HK-2 (cell line): ENCODE data around the gene EFNA2.
A peak's percentile ranks its signal among the peaks of the same experiment; 100 is the strongest.
"Not testable (repeated sequence)": the region's sequence is repeated elsewhere in the genome, so short reads cannot be mapped to it uniquely, and the experiment has no call there.

Experiments used
- DNase-seq: peaks from one replicate; pipeline ENCODE4 v3.0.0-alpha.2; 2018; ENCODE audit not compliant: unreplicated experiment

Gene EFNA2

DNA sequence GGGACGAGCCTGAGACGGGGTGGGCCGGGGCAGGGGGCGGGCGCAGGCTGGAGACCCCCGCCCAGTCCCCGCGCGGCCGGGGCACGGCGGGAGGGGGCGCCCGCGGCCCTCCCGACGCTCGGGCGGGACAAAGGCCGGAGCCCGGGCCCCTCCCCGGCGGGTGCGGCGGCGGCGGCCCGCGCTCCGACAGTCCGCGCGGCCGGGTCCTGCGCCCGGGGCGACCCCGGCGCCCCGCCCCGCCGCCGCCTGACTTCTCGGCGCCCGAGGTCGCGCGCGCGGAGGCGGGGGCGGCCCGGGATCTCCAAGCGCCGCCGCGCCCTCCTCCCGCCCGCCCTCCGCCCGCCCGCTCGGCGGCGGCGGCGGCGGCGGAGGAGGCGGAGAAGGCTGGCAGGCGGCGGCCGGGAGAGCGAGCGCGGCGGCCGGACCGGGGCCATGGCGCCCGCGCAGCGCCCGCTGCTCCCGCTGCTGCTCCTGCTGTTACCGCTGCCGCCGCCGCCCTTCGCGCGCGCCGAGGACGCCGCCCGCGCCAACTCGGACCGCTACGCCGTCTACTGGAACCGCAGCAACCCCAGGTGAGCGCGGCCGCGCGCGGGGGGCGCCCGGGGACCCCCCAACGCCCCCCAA, at the start of gene EFNA2:
Gene EFNA2, plus strand, starts transcription at position 137 of the 624 bp plus-strand sequence. Its CDS starts 296 bp downstream, at position 433.
- no peak for DNase-seq

DNA sequence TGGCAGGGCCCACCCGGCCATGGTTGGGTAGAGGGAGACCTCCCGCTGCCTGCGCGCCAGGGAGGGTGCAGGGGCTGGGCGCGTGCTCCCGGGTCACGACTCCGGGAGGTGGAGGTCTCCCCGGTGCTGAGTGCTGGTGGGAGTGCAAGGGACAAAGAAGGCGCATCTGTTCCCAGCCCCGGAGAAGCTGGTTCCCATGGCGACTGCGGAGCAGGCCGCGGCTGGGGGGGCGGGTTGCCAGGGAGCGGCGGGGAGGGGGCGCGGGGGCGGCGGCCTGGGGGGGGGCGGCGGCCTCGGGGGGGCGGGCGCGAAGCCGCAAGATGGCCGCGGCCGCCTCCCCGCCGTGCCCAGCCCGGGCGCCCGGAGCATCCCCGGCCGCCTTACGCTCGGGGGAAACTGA, 49.1 kb upstream of the EFNA2 start:
- DNase-seq = no peak

GRCh38 chr19:1237027-1237659, 48.5 kb upstream of the EFNA2 start:
- no peak for DNase-seq

GRCh38 chr19:1237754-1238368, 47.8 kb upstream of the EFNA2 start, which contains the start of gene CBARP:
TSS of gene CBARP (minus strand) at chr19:1238005. CDS start at chr19:1236100, 1,905 bp downstream.
- peak; percentile 47 for DNase-seq

DNA sequence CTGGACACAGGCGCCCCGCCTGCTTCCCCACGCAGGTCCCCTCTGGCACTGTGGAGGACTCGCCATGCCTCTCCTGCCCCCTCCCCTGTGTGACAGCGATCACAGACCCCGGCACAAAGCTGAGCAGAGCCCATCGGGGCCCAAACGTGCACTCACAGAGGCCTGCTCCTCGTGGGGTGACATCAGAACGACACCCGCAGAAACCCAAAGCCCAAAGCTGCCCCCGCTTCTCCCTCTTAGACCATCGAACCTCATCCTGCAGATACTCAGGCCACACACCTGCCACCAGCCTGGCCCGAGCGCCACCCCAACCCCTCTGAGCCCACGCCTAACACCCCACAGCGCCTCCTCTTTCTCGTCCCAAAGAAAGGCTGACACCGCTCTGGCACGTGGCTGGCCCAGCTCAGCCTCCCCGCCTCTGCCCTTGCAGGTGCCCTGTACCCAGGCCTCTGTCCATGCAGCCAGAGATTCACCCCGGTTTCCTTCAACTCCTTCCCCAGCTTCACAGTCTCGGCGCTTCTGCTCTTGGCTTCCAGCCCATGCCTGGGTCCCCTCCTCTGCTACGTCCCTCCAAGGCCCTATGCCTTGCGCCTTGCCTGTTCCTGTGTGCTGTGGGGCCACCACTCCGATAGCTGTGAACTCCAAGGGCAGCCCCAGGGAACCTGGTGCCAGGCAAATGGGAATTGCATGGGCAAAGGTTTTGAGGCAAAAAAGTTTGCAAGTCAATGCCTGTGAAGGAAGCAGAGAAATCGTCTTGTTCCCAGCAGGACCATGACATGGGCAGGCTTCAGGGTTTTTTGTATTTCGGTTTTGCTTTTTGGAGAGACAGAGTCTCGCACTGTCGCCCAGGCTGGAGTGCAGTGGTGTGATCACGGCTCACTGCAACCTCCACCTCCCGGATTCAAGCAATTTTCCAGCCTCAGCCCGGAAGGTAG, 47.0 kb upstream of the EFNA2 start:
- DNase-seq = no peak

GRCh38 chr19:1239420-1239795, 46.3 kb upstream of the EFNA2 start:
- no peak for DNase-seq

- peak; percentile 82 for DNase-seq
These were observed 45.6 kb upstream of the EFNA2 start for GRCh38 chr19:1239796-1240737.

DNA sequence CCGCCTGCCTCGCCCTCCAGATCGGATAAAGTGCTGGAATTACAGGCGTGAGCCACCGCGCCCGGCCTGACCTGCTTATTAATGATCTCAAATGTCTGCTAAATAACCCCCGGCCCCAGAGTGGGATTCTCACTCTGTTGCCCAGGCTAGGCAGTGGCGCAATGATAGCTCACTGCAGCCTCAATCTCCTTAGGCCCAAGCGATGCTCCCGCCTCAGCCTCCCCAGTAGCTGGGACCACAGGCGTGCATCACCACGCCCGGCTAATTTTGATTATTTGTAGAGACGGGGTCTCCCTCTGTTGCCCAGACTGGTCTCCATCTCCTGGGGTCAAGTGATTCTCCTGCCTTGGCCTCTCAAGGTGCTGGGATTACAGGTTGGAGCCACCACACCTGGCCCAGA, 44.7 kb upstream of the EFNA2 start:
- DNase-seq = no peak

DNA sequence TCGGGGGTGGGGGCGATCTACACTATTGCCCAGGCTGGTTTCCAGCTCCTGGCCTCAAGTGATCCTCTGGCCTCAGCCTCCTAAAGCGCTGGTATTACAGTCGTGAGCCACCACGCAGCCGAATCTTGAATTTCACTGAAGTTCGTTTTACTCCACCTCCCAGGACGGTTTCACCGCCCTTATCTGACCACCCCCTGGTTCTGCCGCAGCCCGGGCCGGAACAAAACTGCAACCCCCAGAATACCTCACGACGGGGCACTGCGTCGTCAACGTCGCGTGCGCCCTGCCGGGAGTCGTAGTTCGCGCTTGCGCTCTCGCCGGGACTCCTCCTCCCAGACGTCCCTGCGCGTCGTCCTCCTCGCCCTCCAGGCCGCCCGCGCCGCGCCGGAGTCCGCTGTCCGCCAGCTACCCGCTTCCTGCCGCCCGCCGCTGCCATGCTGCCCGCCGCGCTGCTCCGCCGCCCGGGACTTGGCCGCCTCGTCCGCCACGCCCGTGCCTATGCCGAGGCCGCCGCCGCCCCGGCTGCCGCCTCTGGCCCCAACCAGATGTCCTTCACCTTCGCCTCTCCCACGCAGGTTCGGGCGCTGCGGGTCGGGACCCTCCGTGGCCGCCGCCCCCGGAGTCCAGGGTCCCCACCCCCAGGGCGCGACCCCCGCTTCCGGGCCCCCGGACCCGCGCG, 44.1 kb upstream of the EFNA2 start, which contains the start of gene ATP5F1D:
Gene ATP5F1D, plus strand, starts transcription at position 335 of the 679 bp plus-strand sequence. Its CDS starts 100 bp downstream, at position 435.
- peak; percentile 93 for DNase-seq

GRCh38 chr19:1243768-1244692, 41.6 kb upstream of the EFNA2 start:
- peak; percentile 77 for DNase-seq

DNA sequence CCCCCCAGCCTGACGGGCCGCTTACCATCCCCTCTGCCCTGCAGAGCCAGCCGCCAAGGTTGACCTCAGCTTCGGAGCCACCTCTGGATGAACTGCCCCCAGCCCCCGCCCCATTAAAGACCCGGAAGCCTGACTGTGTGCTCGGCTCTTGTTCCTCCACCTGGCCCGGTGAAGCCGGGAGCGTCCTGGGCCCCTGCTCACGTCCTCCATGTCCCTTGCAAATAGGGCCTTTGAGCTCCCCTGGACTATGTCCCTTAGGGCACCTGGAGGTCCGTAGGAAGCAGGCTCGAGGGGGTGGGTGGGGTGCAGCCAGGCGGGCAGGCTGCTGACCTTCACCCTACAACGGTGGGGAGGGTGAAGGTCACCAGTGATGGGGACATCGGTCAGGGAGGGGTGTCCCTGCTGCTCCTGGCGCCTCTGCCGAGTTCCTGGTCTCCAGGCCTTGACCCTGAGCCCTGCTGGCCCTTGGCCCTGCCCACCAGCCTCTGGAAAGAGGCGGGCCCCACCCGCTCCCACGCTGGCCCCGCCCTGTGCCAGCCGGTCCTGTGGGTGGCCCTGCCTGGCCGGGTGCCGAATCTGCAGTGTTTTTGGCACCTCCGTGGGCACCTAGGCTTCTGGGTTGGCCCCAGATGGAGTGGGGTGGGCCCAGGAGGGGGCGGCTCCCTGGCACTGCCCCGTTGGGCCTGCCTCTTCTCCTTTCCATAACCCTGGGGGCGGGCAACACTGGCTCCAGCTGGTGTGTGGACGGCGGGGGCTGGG, 40.8 kb upstream of the EFNA2 start:
- DNase-seq = no peak

- DNase-seq = no peak
These were observed 40.0 kb upstream of the EFNA2 start for GRCh38 chr19:1245494-1246264.

DNA sequence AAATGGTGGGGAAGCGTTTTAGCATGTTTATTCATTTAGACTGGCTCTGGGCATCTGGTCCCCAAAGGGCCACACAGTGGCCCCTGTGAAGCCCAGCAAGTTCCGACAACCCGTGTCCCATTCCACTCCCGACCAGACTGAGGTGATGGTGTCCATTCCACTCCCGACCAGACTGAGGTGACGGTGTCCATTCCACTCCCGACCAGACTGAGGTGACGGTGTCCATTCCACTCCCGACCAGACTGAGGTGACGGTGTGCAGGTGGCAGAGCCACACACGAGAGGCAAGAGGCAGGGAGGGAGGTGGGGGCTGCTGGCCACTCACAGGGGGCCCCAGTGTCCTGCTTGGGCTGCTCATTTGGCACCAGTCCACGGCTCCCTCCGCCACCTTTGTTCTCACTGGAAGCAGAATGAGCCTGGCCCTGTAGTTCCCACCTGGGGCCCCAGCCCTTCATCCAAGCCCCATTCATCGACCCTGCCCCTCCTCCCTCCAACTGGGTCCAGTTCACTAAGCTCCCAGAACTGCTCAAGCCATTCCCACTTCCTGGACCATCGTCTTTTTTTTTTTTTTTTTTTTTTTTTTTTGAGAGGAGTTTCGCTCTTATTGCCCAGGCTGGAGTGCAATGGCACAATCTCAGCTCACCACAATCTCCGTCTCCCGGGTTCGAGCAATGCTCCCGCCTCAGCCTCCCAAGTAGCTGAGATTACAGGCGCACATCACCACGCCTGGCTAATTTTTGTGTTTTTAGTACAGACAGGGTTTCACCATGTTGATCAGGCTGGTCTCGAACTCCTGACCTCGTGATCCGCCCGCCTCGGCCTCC, 39.2 kb upstream of the EFNA2 start:
- DNase-seq = not testable (repeated sequence)

DNA sequence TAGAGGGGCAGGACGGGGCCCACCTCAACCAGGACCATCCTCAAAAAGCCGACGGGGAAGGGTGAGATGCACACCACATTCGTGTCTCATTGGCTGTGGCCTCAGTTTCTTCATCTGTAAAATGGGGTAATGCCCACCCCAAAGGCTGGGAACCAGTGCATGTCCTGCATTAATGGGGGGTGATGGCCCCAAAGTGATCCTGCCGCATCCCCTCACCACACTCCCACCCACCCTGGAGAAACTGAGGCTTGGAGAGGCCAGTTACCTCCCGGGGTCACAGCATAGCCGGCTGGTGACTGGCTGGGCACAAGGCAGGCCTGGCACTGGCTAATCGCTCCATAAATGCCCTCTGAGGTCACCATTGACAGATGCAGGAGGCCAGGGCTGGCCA, 37.9 kb upstream of the EFNA2 start:
- no peak for DNase-seq

GRCh38 chr19:1248139-1248785, 37.4 kb upstream of the EFNA2 start, which contains the start of gene MIDN:
TSS of gene MIDN (plus strand) at chr19:1248583. CDS start at chr19:1250297, 1,714 bp downstream.
- peak; percentile 87 for DNase-seq

GRCh38 chr19:1248786-1249297, 36.8 kb upstream of the EFNA2 start:
- DNase-seq = peak; percentile 81
